Stimulated activated CD4-positive, alpha-beta T cell treated with anti-CD3 and anti-CD28 coated beads, TNF-alpha, amount 100 ng/mL, for 1 hour (primary cell): ENCODE data around the gene PPM1H.

Experiments
- DNase-seq, 3 donors: peaks; one replicate each; pipeline ENCODE4 v3.0.0-alpha.2; 2020; ENCODE audit warnings: low read depth in 3 of 3, low spot score in 1 of 3

PPM1H gene

GRCh38 chr12:62625228-62625627, 309.7 kb downstream of the PPM1H start:
- no peak for DNase-seq

GRCh38 chr12:62622177-62622576, 312.8 kb downstream of the PPM1H start:
- DNase-seq: no peak

DNA sequence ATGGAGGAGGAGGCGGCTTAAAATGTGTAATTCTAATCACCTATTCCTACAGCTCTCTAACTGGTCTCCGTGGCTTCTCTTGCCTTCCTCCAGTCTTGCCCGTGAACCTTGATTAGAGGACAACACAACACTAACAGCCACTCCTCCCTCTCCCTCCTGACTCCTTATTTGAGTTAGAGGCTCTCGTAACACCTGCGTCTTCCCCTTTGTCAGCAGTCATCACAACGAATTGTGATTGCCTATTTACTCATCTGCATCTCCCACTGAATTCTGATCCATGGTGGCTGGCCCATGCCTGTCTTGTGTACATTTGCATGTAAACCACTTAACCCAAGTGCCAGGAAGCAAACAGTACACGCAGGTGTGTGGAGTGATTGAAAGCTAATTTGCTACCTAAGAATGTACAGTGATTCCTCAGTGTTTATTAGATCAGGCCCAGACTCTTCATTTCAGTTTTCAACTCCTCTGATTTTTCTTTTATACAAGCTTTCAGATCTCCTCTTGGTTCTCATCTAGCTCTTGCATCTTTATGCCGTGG, 313.8 kb downstream of the PPM1H start:
- no peak for DNase-seq

DNA sequence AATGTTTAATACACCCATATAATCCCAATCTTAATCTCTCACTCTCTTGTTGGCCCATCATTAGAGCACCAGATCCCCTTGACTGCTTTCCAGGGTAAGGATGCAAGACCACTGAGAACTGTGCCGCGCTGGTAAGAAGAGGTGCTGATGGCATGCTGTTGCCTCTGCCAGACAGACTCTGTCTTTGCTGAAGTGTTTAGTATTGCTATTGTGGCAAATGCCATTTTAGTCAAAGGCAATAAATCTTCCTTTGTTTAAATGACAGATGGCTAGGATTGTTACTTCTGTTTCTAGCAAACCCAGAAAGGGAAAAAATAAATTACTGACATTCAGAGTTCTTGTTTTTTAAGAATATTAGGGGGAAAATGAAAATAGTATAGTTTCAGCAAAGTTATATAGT, 316.0 kb downstream of the PPM1H start:
- DNase-seq: no peak

GRCh38 chr12:62618319-62618718, 316.6 kb downstream of the PPM1H start:
- DNase-seq: no peak

- DNase-seq: no peak
Measured at GRCh38 chr12:62613081-62613480, 321.9 kb downstream of the PPM1H start.

- DNase-seq: no peak
Measured at GRCh38 chr12:62606654-62607053, 328.3 kb downstream of the PPM1H start.

- DNase-seq: no peak
Measured at GRCh38 chr12:62605981-62606380, 329.0 kb downstream of the PPM1H start.

GRCh38 chr12:62604871-62605270, 330.1 kb downstream of the PPM1H start:
- DNase-seq: no peak

- DNase-seq: no peak
Measured at GRCh38 chr12:62604373-62604772, 330.6 kb downstream of the PPM1H start.

DNA sequence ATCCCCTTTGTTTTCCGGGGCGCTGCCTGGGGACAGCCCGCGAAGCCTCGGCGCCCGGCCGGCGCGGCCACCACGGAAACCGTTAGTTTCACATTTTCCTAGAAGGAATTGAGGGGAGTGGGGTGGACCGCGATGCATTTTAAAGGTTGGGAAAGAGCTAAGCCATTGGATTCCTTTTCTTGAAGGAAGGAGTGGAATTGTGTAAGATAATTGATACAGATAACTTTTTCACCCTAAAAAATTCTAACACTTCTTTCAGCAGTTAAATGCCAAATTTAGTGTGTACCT, 331.2 kb downstream of the PPM1H start:
- DNase-seq: no peak

- DNase-seq: peak; percentile 62 to 66 (median 66)
Measured at GRCh38 chr12:62603061-62603810, 331.7 kb downstream of the PPM1H start.

DNA sequence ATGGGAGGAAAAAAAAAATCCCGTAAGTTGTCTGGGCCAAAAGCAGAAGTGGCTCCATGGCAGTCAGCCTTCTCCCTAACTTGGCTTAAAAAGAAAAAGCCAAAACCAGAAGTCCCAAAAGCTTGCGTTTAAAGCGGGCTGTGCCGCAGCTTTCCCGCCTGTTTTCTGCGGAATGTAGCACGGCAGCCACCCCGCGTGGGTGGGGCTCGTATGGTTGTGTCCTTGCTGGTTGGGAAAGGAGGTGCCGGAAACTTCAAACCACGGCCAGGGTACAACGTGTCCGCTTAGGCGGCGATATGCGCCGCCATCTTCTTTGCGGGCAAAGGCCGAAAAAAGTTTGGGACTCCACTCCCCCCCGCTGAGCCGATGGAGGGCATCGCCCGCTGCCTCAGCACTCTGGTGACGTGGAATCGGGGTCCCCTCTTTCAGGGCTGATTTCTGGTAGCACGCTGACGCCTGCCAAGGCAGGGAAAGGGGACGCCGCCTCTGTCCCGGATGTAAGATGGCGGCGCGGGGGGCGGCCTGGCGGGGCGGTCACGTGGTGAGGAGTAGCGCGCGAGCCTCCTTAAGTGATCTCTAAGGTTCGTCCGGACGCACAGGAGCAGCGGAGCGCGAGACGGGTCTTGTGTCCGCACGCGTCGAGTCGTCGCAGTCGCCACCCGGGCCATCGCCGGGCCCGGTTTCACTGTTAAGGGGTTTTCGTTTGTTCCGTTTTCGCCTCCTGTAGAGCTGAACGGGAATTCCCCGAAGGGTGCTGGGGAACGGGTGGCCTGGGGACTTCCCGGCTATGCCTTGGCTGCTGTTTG, 332.5 kb downstream of the PPM1H start:
- DNase-seq: peak; percentile 69 to 73 (median 72)

GRCh38 chr12:62601765-62602164, 333.2 kb downstream of the PPM1H start:
- DNase-seq: no peak

- no peak for DNase-seq
Measured at GRCh38 chr12:62599854-62600437, 335.0 kb downstream of the PPM1H start.

GRCh38 chr12:62598846-62599245, 336.1 kb downstream of the PPM1H start:
- DNase-seq: no peak

GRCh38 chr12:62597253-62597652, 337.7 kb downstream of the PPM1H start:
- DNase-seq: no peak
